ENCODE data around the gene BPI.

GRCh38 chr20:38302786-38303185, 1.2 kb upstream of the BPI start:
- no peak for TF ChIP-seq EP300 (IDR thresholded peaks at IDR 0.05; ENCODE audit: borderline replicate concordance)
- TF ChIP-seq, protein P1, sequence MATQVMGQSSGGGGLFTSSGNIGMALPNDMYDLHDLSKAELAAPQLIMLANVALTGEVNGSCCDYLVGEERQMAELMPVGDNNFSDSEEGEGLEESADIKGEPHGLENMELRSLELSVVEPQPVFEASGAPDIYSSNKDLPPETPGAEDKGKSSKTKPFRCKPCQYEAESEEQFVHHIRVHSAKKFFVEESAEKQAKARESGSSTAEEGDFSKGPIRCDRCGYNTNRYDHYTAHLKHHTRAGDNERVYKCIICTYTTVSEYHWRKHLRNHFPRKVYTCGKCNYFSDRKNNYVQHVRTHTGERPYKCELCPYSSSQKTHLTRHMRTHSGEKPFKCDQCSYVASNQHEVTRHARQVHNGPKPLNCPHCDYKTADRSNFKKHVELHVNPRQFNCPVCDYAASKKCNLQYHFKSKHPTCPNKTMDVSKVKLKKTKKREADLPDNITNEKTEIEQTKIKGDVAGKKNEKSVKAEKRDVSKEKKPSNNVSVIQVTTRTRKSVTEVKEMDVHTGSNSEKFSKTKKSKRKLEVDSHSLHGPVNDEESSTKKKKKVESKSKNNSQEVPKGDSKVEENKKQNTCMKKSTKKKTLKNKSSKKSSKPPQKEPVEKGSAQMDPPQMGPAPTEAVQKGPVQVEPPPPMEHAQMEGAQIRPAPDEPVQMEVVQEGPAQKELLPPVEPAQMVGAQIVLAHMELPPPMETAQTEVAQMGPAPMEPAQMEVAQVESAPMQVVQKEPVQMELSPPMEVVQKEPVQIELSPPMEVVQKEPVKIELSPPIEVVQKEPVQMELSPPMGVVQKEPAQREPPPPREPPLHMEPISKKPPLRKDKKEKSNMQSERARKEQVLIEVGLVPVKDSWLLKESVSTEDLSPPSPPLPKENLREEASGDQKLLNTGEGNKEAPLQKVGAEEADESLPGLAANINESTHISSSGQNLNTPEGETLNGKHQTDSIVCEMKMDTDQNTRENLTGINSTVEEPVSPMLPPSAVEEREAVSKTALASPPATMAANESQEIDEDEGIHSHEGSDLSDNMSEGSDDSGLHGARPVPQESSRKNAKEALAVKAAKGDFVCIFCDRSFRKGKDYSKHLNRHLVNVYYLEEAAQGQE (IDR thresholded peaks at IDR 0.05; ENCODE audit: low read depth), result no peak

Data from Ishikawa (cell line).